Measurements from ENCODE around the gene ITM2C.

DNA sequence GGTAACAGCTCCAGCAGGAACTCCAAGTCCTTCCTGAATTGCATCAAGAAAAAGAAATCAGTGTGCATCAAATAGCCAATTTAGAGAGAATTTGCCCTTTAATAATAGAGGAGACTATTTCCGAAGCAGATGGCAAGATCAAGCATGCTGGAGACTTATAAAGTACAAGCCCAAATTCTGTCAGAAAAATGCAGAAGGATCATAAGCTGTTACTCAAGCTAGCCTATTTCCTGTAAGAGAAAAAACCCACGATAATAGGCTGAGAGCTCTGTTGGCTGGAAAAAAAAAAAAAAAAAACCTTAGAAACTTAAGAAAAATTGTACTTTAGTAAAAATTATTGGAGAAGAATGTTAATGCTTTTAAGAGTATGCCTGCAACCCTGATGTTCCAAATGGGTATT is 24.4 kb upstream of the ITM2C start:
- TF ChIP-seq, protein P1, sequence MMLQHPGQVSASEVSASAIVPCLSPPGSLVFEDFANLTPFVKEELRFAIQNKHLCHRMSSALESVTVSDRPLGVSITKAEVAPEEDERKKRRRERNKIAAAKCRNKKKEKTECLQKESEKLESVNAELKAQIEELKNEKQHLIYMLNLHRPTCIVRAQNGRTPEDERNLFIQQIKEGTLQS (IDR thresholded peaks at IDR 0.05; ENCODE audit: insufficient read depth, low read depth, low read length) = no peak
- TF ChIP-seq HDAC2 (IDR thresholded peaks at IDR 0.05; ENCODE audit: borderline replicate concordance in 1 of 2, low read depth in 2 of 2, low read length in 2 of 2) = no peak
- TF ChIP-seq, protein P2, sequence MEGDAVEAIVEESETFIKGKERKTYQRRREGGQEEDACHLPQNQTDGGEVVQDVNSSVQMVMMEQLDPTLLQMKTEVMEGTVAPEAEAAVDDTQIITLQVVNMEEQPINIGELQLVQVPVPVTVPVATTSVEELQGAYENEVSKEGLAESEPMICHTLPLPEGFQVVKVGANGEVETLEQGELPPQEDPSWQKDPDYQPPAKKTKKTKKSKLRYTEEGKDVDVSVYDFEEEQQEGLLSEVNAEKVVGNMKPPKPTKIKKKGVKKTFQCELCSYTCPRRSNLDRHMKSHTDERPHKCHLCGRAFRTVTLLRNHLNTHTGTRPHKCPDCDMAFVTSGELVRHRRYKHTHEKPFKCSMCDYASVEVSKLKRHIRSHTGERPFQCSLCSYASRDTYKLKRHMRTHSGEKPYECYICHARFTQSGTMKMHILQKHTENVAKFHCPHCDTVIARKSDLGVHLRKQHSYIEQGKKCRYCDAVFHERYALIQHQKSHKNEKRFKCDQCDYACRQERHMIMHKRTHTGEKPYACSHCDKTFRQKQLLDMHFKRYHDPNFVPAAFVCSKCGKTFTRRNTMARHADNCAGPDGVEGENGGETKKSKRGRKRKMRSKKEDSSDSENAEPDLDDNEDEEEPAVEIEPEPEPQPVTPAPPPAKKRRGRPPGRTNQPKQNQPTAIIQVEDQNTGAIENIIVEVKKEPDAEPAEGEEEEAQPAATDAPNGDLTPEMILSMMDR (IDR thresholded peaks at IDR 0.05; ENCODE audit: control extremely low read depth in 1 of 3, insufficient read depth in 1 of 3, low read depth in 1 of 3, low read length in 3 of 3) = no peak
- no peak for TF ChIP-seq EZH2 (IDR thresholded peaks at IDR 0.05; ENCODE audit: low read depth, low read length, severe bottlenecking)
- TF ChIP-seq POLR2AphosphoS5 (IDR thresholded peaks at IDR 0.05; ENCODE audit: low read depth, low read length) = no peak
- TF ChIP-seq POLR2A (IDR thresholded peaks at IDR 0.05; ENCODE audit: control extremely low read depth in 1 of 2, low read depth in 2 of 2, low read length in 2 of 2) = no peak
- TF ChIP-seq SIN3A (conservative IDR thresholded peaks at IDR 0.05 in 1 of 2, IDR thresholded peaks at IDR 0.05 in 1 of 2; ENCODE audit: low read depth in 1 of 2, low read length in 2 of 2) = no peak
- TF ChIP-seq TEAD4 (IDR thresholded peaks at IDR 0.05; ENCODE audit: low read depth, low read length) = no peak
- TF ChIP-seq NRF1 (IDR thresholded peaks at IDR 0.05; ENCODE audit: low read depth, low read length) = no peak
- no peak for TF ChIP-seq BCL11A (IDR thresholded peaks at IDR 0.05; ENCODE audit: low read depth in 2 of 2, low read length in 2 of 2)
- no peak for TF ChIP-seq RBBP5 (IDR thresholded peaks at IDR 0.05; ENCODE audit: borderline replicate concordance, low read depth, low read length)
- TF ChIP-seq SRF (IDR thresholded peaks at IDR 0.05; ENCODE audit: low read depth, low read length) = no peak
- TF ChIP-seq ZNF274 (IDR thresholded peaks at IDR 0.05; ENCODE audit: borderline replicate concordance, extremely low read depth, low read length) = no peak
- no peak for TF ChIP-seq NANOG (IDR thresholded peaks at IDR 0.05; ENCODE audit: insufficient read depth, low read depth, low read length, poor library complexity, severe bottlenecking)
